C1 segment of cervical spinal cord (tissue), 14 donors: ENCODE results near the gene ZCCHC24.
A peak's percentile ranks its signal among the peaks of the same experiment; 100 is the strongest.

ENCODE experiments used
- DNase-seq, 14 donors: peaks; one replicate each; lab custom pipeline; 2025; lab: John Stamatoyannopoulos, UW

The ZCCHC24 gene

DNA sequence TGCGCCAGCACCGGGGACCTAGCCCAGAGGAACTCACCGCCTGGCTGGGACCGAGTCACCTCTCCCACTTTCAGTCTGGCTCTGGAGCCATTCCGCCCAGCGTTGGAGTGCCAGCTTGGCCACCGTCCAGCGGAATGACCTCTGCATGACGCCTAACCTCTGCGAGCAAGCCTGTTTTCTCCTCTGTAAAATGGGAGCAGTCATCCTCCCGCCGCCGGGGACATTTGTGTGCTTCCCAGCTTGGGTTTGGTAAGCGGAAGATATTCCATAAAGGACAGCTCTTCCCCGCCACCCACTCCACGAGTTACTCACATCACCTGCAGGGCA, 1.3 kb upstream of the ZCCHC24 start:
- peak in 2 of 14 donors; percentile 42 to 78 for DNase-seq

- DNase-seq, result peak in 2 of 14 donors; percentile 63 to 78
Measured at GRCh38 chr10:79445977-79446757, 743 bp upstream of the ZCCHC24 start.

DNA sequence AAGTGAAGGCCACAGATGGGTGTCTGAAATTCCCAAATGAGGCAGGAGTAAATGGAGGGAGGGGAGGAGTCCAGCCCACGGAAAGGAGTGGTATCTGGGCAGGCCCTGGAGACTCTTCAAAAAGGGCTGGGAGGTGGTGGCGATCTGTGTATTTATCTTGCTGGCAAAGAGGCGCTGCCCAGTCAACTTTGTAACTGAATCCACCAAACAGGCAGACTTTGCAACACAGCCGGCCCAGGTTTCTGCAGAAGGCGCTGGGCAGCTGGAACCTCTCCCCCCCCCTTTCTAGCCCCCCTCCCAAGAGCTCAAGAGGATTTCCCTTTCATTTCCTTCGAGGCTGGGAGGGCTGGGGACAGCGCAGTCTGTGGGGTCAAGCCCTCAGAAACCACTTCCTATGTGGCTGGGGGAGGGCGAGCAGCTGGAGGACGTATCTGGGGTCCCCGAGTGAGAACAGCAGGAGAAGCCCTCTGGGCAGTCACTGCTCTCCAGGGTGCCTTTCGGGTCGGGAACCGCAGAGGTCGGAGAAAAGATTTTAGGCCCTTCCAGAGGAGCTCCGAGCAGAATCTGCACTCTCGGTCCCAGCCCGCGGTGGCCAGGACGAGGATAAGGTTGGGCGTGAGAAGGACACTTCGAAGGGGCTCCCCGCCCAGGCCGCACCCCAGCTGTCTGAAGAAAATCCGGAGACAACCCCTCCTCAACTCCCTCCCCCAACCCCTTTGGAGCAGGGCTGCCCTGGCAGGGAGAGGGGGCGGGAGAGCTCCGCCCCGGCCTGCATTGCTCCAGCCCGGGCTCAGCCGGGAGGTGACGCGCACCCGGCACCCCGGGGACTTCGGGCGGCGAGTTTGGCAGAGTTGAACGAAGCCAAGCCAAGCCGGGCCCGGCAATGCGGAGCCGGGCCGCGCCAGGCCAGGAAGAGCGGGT, 965 bp downstream of the ZCCHC24 start:
- DNase-seq, result peak in 2 of 14 donors; percentile 75 to 79

DNA sequence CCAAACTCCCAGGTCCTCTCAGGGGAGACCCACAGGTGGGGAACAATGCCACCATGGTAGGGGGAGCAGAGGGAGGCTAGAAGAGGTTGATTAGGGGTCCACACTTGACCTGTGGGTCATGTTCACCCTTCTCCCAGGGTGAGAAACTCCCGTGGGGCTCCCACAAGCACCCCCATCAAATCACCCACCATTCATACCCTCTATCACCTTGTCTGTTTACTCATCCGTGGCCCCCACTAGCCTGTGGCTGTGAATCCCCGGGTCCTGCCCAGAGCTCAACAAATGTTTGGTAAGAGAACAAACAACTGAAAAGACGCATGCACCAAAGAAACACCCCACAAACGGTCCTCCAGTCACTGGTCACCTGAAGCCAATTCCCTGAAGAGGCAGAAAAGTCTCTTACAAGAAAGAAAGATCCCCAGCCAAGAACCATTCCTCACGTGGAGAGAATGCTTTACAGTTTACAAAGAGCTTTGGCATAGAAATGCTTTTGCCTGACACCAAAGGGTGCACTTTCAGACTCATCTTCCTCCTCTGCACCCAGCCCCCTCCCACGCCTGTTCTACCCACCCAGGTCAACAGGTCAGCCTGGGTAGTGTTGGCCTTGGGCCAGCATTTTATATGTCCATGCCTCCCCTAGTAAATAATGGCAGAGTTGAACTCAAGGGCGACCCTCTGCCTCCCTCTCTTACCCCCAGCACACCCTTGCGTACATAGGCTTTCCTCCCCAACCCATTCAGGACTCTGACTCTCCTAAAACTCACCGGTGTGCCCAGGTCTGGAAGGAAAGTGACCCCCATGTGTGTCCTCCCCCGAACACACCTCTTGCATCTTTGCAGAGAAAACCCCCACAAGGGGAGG, 1.9 kb downstream of the ZCCHC24 start:
- DNase-seq, result no peak

GRCh38 chr10:79442171-79443040, 3.0 kb downstream of the ZCCHC24 start:
- DNase-seq, result peak in 13 of 14 donors; percentile 44 to 94 (median 87)

DNA sequence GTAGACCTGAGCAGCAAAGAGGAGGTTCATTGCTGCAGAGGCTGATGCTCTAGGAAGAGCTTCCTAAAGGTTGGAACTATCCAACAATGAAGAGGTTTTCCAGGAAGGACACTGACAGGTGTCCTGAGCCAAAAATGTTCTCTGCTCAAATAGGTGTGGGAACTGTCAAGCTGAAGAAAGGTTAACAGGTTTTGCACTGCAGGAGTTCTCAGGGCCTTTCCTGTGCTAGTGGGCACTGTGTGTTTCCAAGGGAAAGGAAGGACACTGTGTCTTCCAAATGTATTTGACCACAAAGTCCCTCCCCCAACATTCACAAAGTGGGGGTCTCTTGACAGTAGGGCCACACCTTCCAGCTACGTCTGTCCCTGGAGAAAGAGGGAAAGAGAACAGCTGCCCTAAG, 4.0 kb downstream of the ZCCHC24 start:
- DNase-seq, result no peak

DNA sequence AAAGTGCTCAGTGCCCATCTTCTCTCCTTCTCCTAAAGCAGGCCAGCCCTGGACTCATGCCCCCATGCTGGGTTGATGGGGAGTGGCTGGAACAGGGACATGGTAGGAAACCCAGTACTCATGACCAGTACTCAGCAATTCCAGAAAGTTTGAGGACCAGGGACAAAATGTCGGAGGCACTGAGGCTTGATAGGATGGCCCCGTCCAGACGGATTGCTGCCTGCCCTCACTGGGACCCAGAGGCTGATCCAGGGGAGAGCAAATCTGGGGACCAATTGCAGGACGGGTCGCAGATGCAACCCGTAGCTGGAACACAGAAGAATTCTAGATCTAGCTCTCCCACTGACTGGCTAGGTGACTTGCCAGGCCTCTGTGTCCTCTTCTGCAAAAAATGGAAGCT, 5.1 kb downstream of the ZCCHC24 start:
- DNase-seq, result no peak

GRCh38 chr10:79438699-79439085, 6.7 kb downstream of the ZCCHC24 start:
- DNase-seq, result no peak

DNA sequence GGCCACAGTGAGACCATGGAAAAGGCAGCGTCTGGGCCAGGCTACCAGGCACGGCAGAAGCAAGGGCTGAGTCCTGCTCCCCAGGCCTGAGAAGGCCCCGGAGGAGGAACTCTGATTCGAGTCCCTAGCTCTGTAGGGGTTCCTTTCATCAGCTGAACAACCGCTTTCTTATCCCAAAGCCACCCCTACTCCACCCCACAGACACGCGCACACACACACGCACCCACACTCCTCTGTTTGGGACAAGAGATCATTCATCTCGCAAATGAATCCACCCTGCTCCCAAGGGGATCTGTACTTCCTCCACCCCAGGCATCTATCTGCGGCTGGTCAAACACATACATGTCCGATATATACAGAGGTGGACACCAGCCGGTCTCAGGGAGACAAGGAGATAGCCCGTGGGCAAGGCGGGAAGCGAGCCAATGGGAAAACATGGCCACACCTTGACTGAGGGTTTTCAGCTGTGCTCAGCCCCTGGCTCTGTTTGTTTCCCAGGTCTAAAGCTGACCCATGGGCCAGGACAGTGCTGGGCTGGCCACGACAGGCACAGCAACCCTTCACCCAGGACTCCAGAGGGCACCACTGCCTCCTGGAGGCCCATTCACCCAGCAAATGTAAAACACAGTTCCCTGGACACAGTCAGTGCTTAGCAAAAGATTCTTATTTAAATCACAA, 7.3 kb downstream of the ZCCHC24 start:
- DNase-seq, result no peak

DNA sequence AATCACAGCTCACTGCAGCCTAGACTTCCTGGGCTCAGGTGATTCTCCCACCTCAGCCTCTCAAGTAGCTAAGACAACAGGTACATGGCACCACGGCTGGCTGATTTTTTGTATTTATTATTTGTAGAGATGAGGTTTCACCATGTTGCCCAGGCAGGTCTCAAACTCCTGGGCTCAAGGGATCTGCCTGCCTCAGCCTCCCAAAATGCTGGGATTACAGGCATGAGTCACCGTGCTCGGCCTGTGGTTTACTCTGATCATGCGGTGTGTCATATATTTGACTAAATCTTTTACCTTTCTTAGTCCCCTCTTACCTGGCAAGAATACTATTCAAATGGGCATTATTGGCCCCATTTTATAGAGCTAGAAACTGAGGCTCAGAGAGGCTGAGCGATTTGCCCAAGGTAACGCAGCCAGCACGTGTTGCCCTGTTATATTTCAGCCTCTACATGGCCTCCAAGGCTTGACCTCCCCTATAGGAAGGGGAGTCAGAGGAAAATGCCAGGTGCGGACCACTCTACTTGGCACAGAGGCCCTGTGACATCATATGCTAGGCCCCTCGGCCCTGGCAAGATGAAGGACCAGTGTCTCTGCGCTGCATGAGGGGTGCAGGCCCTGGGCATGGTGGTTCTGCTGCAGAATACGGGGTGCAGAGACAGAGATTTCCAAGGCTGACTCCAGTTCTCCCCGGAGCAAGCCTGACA, 8.2 kb downstream of the ZCCHC24 start:
- DNase-seq, result no peak

DNA sequence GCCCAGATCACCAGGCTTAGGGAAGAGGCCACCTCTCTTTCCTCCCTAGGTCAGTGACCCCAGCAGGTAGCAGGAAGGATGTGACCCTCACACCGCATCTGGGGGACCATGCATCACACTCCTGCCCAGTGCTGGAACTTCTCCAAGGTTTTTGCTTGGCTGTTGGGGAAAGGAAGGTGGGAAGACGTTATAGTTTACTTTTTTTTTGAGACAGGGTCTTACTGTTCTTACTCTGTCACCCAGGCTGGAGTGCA, 8.6 kb downstream of the ZCCHC24 start:
- DNase-seq, result no peak

DNA sequence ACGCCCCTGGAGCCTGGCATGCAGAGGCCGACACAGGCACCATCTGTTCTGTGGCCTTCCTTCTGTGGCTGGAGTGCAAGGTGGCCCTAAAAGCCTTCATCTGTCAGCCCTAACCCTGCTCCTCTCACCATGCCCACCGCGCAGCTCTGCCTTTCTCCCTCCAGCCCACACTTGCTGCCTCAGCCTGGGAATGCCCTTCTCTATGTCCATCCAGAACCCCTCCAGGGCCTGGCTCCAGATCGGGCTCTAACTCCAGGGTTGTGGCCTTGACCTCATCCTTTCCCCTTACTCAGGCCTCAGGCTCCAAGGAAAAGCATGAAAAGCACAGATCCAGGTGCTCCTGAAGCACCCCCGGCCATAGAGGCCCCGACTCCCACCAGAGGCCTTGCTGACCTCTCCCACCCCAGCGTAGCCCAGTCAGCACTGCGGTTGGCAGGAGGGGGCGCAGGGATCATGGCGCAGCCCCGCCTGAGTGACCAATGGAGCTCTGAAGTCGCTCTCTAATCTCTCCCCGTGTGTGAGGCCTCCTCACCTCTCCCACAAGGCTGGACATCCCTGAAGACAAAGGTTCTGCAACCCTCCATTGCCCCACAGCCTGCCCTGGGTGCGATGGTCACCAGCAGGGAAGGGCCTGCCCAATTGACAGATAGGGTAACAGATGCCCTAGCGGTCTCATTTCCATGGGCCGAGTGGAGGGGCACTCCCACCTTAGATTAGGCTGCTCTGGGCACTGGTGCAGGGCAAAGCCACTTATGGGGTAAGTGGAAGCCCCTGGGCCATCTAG, 9.2 kb downstream of the ZCCHC24 start:
- no peak for DNase-seq

DNA sequence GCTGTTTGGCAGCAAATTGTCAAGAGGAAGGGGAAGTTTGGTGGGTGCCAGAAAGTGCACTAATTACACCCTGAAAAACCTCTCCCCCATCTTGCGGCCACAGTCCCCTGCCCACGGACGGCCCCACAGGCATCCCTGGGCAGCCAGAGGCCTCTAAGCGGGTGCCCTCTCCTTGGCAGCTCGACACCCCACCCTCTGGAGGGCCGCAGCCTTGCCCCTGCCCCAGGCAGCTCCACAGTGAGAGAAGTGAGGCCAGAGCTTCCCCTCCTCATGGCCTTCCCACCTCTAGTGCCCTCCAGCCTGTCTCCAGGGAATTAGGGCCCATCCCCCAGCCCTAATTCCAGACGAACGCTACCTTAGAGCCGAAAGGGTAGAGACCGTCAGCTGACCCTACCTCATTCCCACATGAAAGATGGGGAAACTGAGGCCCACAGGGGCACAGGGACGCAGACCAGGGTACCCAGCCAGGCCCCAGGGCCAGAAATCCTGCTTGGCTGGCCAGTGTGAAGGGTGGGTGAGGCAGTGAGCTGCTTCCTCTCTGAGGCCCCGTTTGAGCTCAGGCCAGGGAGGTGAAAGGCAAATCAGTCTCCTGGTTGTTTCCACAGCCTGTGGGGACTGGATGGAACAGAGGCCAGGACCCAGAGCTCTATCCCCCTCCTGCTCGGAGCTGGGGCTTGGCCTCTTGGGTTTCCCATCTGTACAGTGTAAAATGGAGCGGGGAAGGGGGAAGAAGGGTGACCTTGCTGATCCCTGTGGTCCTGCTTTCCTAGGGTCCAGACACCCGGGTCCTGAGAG, 10.0 kb downstream of the ZCCHC24 start:
- no peak for DNase-seq

DNA sequence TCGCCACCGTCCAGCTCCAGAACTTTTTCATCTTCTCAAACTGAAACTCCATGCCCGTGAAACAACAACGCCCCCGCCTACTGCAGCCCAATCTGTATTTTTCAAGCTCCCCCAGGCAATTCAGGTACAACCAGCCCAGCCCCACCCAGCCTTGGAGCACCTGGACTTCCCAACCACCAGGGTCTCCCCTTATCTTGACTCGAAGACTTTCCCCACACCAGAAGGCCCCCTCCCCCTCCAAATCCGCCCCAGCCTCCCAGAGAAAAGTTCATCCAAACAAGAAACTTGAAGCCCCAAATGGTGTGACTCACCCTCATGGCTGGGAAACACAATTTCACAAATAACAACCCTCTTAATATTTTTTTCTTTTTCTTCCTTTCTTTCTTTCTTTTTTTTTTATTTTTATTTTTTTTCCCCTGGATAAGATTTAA, 10.6 kb downstream of the ZCCHC24 start:
- no peak for DNase-seq

DNA sequence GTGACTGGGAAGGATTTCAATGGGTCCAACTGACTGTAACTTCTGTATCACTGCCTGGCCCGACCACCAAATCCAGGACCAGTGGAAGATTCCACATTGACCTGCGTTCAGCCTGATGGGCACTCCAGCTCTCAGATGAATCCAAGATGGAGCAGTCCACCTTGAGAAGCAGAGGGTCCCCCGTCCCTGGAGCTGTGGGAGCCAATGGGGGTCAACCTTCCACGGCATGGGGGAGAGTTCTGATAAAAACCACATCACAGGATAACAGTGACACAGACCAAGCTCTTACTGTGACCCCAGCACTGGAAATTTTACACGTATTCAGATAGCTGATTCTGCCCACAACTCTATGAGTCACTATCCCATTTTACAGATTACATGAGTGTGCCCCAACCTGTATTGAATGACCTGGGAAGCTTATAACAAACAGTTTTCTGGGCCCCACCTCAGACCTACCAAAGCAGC, 11.2 kb downstream of the ZCCHC24 start:
- no peak for DNase-seq

DNA sequence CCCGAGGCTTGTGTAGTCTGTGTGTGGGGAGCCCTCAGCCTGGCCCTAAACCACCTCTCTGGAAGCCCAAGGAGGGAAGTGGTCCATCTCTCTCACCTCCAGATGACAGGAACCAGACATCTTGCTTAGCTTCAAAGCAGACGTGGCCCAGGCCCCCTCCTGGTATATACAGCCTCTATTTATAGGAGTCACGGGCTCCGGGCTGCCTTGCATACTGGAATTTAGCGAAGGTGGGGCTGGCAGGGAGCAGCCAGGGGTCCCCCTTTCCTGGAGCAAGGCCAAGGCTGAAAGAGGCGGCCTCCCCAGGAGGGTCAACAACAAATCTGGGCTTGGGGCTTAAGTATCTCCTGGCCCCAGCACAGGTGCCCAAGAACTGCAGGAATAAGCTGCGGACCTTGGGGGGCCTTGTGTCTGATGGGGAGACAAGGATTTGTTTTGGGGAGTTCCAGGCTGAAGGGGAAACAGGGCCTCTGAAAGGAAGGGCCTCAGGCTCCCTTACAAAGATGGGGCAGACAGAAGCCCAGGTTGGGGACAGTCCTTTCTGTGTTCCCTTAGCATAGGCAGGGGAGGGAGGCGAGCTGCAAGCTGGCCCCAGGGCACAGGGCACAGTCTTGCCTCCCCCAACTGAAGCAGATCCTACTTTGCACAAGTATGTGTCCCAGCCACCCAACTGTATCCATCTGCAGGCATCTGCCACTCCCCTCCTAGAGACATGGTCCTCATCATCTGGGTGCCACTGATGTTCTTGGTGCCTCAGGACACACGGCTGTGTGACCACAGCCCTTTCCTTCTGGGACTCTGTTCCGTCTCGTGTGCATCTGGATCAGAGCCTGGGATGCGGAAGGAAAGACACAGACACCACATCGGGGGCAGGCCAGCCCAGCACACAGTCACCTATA, 11.9 kb downstream of the ZCCHC24 start:
- no peak for DNase-seq
